NCI-H82 treated with DMSO at 0.1 percent for 48 hours (cell line): Measurements from ENCODE around the gene TM9SF2.
"Not testable (repeated sequence)": the region's sequence is repeated elsewhere in the genome, so short reads cannot be mapped to it uniquely, and the experiment has no call there.

Experiments used
- DNase-seq: peaks from one replicate; lab custom pipeline; 2025; ENCODE audit not compliant: unreplicated experiment; lab: John Stamatoyannopoulos, UW

TM9SF2 gene

GRCh38 chr13:99501184-99501847, at the start of gene TM9SF2:
TSS of gene TM9SF2 (plus strand) at chr13:99501472. CDS start at chr13:99501607, 135 bp downstream.
- peak; percentile 98 for DNase-seq

- no peak for DNase-seq
Observed at GRCh38 chr13:99454518-99455183, 46.6 kb upstream of the TM9SF2 start.

- DNase-seq, result no peak
Observed at GRCh38 chr13:99459099-99459850, 42.0 kb upstream of the TM9SF2 start.

GRCh38 chr13:99460802-99461201, 40.5 kb upstream of the TM9SF2 start:
- not testable (repeated sequence) for DNase-seq

- no peak for DNase-seq
Observed at GRCh38 chr13:99463646-99464397, 37.5 kb upstream of the TM9SF2 start.

GRCh38 chr13:99464441-99464949, 36.8 kb upstream of the TM9SF2 start:
- no peak for DNase-seq

GRCh38 chr13:99465454-99465853, 35.8 kb upstream of the TM9SF2 start:
- peak; percentile 69 for DNase-seq

GRCh38 chr13:99467764-99468163, 33.5 kb upstream of the TM9SF2 start:
- DNase-seq, result no peak

- DNase-seq, result peak; percentile 56
Observed at GRCh38 chr13:99469041-99469440, 32.2 kb upstream of the TM9SF2 start.

GRCh38 chr13:99470027-99470426, 31.2 kb upstream of the TM9SF2 start:
- DNase-seq, result no peak

GRCh38 chr13:99471221-99472121, 29.8 kb upstream of the TM9SF2 start:
- no peak for DNase-seq

GRCh38 chr13:99472122-99472440, 29.2 kb upstream of the TM9SF2 start:
- no peak for DNase-seq

GRCh38 chr13:99473515-99473914, 27.8 kb upstream of the TM9SF2 start:
- DNase-seq, result no peak

- no peak for DNase-seq
Observed at GRCh38 chr13:99476648-99477047, 24.6 kb upstream of the TM9SF2 start.

- no peak for DNase-seq
Observed at GRCh38 chr13:99477493-99477892, 23.8 kb upstream of the TM9SF2 start.

GRCh38 chr13:99481366-99481765, 19.9 kb upstream of the TM9SF2 start:
- no peak for DNase-seq

- no peak for DNase-seq
Observed at GRCh38 chr13:99484473-99484872, 16.8 kb upstream of the TM9SF2 start.

GRCh38 chr13:99486996-99487395, 14.3 kb upstream of the TM9SF2 start:
- DNase-seq, result no peak

- no peak for DNase-seq
Observed at GRCh38 chr13:99489028-99489427, 12.2 kb upstream of the TM9SF2 start.

- not testable (repeated sequence) for DNase-seq
Observed at GRCh38 chr13:99491750-99492149, 9.5 kb upstream of the TM9SF2 start.
